CD4-positive, alpha-beta T cell treated with Interleukin-15 for 1 hour (primary cell): ENCODE measurements around the gene TMCC1.
"Not testable (repeated sequence)": the region's sequence is repeated elsewhere in the genome, so short reads cannot be mapped to it uniquely, and the experiment has no call there.

Source experiments
- DNase-seq: peaks from one replicate; pipeline ENCODE4 v3.0.0-alpha.2; 2020

TMCC1 gene

GRCh38 chr3:129618901-129619671 lies 274.4 kb downstream of the TMCC1 start:
- DNase-seq: no peak

- DNase-seq: no peak
These were observed 275.2 kb downstream of the TMCC1 start for GRCh38 chr3:129618186-129618820.

GRCh38 chr3:129617381-129618185 lies 275.9 kb downstream of the TMCC1 start:
- DNase-seq: no peak

- peak; percentile 56 for DNase-seq
These were observed 276.8 kb downstream of the TMCC1 start for GRCh38 chr3:129616713-129617112.

GRCh38 chr3:129616291-129616690 lies 277.2 kb downstream of the TMCC1 start:
- DNase-seq: no peak

GRCh38 chr3:129615751-129616281 lies 277.7 kb downstream of the TMCC1 start:
- DNase-seq: no peak

GRCh38 chr3:129614927-129615363 lies 278.6 kb downstream of the TMCC1 start:
- DNase-seq: no peak

GRCh38 chr3:129614435-129614834 lies 279.1 kb downstream of the TMCC1 start:
- no peak for DNase-seq

GRCh38 chr3:129613367-129613740 lies 280.2 kb downstream of the TMCC1 start:
- DNase-seq: no peak

GRCh38 chr3:129612534-129613366 lies 280.8 kb downstream of the TMCC1 start:
- DNase-seq: no peak

GRCh38 chr3:129611812-129612533 lies 281.5 kb downstream of the TMCC1 start:
- no peak for DNase-seq

GRCh38 chr3:129611446-129611800 lies 282.1 kb downstream of the TMCC1 start:
- DNase-seq: no peak

- DNase-seq: not testable (repeated sequence)
These were observed 282.6 kb downstream of the TMCC1 start for GRCh38 chr3:129610794-129611445.

- no peak for DNase-seq
These were observed 283.2 kb downstream of the TMCC1 start for GRCh38 chr3:129610276-129610675.

GRCh38 chr3:129609591-129610182 lies 283.8 kb downstream of the TMCC1 start:
- DNase-seq: no peak

- no peak for DNase-seq
These were observed 284.4 kb downstream of the TMCC1 start for GRCh38 chr3:129608936-129609590.

- DNase-seq: no peak
These were observed 285.2 kb downstream of the TMCC1 start for GRCh38 chr3:129608087-129608935.

- no peak for DNase-seq
These were observed 286.0 kb downstream of the TMCC1 start for GRCh38 chr3:129607391-129608068.
